HG03103 (cell line): Measurements from ENCODE around the gene NEK1.
"Not testable (repeated sequence)": the region's sequence is repeated elsewhere in the genome, so short reads cannot be mapped to it uniquely, and the experiment has no call there.

Experiments used
- ATAC-seq: cut with Tn5 transposase; IDR thresholded peaks from one replicate; pipeline ENCODE4 v1.9.1; 2021; ENCODE audit warnings: low read depth; ENCODE audit not compliant: unreplicated experiment

Gene NEK1

GRCh38 chr4:169603312-169603711 is 9.1 kb downstream of the NEK1 start:
- ATAC-seq, result no peak

DNA sequence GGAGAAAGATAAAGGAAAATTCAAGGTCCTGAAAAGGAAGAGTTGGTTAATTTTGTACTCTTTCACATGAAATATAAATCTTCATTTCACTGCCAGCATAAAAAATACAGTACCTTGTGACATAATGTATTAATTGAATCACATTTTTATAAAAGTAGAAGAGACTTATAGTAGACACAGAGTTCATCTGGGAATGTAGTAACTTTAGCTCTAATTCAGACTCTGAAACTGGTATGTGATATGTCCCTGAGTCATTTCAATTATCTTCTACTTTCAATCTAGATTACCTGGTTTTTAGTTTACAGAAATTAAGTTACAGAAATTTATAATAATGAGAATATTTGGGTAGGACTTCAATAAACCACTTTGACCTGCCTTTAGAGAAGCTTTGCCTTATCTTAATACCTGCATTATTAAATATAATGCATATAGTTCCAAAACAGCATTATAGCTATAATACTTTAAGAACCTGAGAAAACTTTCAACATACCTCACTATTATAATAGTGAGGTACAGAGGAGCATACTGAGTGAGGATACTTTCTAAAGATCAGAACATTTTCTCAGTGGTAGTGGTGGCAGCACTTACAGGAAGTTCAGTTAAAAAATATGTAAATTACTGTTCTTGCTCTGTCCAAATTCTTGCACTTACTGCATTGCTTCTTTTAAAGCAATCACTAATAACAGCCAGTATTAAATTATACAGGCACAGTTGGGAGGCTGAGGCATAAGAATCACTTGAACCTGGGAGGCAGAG is 11.2 kb downstream of the NEK1 start:
- peak; percentile 49 for ATAC-seq

DNA sequence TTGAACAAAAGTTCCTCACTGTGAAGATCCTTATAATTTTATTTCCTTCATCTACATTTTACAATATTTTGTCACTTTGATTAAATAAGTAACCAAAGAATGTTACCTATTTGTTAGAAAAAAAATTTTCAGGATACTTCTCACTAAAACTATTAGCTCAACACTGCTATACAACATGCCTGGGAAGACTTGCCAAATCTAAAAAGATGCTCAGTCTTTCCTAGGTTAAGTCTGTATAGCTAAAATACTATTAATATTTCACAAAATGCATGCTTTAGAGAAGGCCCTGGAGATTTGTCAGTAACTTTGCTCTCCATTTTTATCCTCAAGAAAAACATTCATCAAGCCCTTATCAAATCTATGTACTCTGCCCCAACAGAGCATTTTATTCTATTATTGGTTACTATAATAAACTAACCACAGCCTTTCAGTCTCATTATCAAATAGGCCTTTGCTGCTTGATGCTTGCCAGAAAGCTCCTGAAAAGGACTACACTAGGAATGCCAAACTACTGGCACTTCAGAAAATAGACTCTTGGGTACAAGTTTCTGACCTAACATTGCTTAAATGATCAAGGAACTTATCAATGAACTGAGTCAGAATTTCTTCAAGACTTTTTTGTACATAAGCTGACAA is 17.7 kb downstream of the NEK1 start:
- no peak for ATAC-seq

DNA sequence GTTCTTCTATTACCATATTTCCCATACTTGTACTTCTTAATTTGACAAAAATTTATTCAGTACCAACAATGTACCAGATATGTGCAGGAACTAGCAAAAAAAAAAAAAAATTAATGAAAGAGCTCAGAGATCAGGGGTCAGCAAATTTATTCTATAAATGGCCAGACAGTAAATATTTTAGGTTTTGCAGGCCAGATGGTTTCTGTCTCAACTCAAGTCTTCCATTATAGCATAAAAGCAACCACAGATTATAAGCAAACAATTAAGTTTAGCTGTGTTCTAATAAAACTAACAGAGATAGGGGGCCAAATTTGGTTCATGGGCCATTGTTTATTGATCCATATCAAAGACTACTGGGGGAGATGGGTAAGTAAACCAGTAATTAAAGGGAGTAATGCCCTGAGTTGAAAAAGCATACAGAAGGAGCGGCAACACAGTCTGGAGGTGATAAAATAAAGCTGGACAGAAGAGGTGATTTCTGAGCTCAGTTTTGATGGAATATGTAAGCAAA is 19.3 kb downstream of the NEK1 start:
- ATAC-seq, result no peak

DNA sequence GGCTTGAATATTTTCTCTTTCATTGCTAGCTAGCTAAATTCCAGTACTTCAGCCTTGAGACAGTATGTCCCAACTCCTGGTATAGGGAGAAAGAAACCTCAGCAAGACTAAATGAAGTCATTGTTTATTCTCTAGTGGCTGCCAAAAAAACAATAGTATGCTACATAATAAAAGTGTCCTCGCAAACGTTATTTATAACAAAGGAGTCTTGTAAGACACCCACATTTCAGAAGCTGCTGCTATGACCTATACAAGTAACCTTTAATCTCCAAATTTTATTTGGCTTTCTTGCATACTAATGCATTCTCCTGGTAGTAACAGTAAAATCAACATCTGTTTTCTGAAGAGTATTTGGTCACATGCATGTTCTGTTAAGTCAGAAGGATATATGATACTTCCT is 28.8 kb downstream of the NEK1 start:
- ATAC-seq, result no peak

GRCh38 chr4:169582706-169583105 is 29.7 kb downstream of the NEK1 start:
- no peak for ATAC-seq

- ATAC-seq, result peak; percentile 89
Observed at GRCh38 chr4:169582203-169582602, 30.2 kb downstream of the NEK1 start.

GRCh38 chr4:169573889-169574288 is 38.5 kb downstream of the NEK1 start:
- peak; percentile 70 for ATAC-seq

GRCh38 chr4:169571435-169571834 is 40.9 kb downstream of the NEK1 start:
- ATAC-seq, result no peak

DNA sequence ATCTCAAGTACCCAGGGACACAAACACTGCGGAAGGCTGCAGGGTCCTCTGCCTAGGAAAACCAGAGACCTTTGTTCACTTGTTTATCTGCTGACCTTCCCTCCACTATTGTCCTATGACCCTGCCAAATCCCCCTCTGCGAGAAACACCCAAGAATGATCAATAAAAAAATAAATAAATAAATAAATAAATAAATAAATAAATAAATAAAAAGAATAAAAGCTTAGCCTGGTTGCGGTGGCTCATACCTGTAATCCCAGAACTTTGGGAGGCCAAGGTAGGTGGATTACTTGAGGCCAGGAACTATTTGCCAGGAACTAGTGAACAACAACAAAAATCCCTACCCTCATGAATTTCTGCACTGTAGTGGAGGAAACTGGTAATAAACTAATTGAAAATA is 41.4 kb downstream of the NEK1 start:
- ATAC-seq, result not testable (repeated sequence)

- ATAC-seq, result not testable (repeated sequence)
Observed at GRCh38 chr4:169570266-169570665, 42.1 kb downstream of the NEK1 start.

DNA sequence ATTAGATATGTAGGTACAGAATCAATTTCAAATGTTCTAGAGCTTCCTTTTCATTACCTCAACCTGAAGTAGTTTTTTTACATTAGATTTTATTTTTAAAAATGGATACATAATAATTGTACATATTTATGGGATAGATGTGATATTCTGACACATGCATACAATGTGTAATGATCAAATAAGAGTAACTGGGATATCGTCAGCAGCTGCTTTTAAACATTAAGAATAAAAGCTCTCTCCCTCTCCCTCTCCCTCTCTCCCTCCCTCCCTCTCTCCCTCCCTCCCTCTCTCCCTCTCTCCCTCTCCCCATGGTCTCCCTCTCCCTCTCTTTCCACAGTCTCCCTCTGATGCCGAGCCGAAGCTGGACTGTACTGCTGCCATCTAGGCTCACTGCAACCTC is 43.2 kb downstream of the NEK1 start:
- ATAC-seq, result not testable (repeated sequence)

- no peak for ATAC-seq
Observed at GRCh38 chr4:169567916-169568315, 44.5 kb downstream of the NEK1 start.

DNA sequence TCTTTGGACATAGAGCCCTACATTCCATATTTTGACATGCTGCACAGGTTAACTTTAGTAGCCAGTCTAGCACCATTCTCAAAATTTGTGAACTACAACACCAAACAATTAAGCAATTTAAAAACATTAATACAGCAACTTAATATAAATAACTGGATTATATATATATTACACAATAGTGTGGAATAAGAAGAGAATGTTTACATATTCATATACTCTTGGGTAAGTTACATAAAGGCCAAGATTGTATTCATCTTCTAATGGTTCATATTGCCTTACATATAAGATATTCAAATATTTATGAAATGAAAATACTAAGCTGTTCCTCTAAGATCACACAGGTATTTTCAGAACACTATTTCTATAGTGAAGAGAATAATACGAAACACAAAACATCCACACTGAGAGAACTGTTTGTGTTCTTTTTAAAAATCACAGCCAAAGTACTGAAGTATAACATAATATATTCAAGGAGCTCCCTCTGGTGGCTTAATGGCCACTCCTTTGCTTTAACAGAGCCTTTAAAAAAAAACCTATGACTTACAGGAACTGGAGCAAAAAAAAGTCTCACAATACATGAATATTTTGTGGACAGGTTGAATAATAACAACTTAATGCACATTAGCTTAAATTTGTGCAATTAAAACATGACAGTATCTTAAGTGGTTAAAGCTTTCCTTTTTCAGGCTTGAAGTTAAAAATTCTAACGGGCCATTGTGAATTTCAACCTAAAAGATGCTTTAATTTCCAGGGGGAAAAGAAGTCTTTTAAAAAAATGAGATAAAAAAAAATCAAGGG is 46.2 kb downstream of the NEK1 start:
- peak; percentile 90 for ATAC-seq

DNA sequence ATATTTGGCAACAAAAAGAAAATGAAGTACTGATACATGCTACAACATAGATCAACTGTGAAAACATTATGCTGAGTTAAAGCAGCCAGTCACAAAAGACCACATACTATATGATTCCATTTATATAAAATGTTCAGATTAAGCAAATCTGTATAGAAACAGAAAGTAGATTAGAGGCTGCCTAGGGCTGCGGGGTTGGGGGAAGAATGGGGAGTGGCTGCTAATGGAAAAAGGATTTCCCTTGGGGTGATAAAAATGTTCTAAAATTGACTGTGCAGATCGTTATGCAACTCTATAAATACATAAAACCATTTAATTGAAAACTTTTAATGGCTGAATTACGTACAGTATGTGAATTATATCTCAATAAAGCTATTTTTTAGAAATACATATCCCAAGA is 46.8 kb downstream of the NEK1 start:
- no peak for ATAC-seq

DNA sequence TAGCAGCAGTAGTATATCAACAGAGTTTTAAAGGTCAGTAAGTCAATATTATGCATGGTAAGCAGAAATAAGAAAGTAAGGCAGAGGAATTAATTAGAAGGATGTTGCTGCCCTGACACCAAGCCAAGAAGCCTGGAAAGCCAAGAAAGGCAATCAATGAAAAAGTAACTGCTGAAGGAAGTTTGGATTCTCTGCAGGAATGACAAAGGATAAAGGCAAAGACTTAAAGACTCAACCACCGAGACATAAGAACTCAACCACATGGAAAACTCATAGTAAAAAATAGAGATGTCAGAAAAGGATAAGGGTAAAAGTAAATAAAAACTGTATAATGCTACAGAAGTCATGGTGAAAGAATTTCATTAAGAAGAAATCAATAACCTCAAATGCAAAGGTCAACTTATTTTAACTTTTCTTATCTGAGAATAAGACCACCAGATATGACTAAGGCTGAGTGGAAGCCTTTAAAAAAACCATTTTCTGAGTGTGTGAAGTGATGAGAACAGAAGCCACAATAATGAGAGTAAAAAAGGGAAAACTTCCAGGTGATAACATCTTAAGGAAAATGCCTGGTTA is 55.2 kb downstream of the NEK1 start:
- ATAC-seq, result no peak

GRCh38 chr4:169546548-169546947 is 65.8 kb downstream of the NEK1 start:
- ATAC-seq, result not testable (repeated sequence)

GRCh38 chr4:169540774-169541173 is 71.6 kb downstream of the NEK1 start:
- no peak for ATAC-seq

GRCh38 chr4:169530048-169530447 is 82.3 kb downstream of the NEK1 start:
- ATAC-seq, result no peak

DNA sequence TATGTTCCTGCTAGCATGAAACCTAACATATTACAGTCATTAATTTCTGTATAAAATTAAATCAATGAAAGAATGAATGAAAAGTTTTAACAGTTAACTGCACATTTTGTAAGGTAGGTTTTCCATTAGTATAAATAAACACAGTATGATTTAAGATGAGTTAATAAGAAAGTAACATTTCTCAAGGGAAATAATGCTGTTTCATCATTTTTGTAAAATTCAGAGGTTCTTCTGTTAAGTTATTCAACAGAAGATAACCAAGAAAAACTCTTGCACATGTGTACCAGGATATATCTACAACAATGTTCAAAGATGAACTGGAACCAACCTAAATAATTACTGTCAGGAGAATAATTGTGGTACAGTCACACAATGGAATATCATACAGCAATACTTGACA is 88.6 kb downstream of the NEK1 start:
- ATAC-seq, result no peak

- ATAC-seq, result no peak
Observed at GRCh38 chr4:169510617-169511016, 101.8 kb downstream of the NEK1 start.
